NCI-H1092 (cell line): ENCODE measurements around the gene NISCH.
A peak's percentile ranks its signal among the peaks of the same experiment; 100 is the strongest.

Source experiments
- DNase-seq: peaks from one replicate; lab custom pipeline; 2025; lab: John Stamatoyannopoulos, UW

The NISCH gene

GRCh38 chr3:52527732-52528585 is 72.6 kb downstream of the NISCH start:
- DNase-seq, result no peak

DNA sequence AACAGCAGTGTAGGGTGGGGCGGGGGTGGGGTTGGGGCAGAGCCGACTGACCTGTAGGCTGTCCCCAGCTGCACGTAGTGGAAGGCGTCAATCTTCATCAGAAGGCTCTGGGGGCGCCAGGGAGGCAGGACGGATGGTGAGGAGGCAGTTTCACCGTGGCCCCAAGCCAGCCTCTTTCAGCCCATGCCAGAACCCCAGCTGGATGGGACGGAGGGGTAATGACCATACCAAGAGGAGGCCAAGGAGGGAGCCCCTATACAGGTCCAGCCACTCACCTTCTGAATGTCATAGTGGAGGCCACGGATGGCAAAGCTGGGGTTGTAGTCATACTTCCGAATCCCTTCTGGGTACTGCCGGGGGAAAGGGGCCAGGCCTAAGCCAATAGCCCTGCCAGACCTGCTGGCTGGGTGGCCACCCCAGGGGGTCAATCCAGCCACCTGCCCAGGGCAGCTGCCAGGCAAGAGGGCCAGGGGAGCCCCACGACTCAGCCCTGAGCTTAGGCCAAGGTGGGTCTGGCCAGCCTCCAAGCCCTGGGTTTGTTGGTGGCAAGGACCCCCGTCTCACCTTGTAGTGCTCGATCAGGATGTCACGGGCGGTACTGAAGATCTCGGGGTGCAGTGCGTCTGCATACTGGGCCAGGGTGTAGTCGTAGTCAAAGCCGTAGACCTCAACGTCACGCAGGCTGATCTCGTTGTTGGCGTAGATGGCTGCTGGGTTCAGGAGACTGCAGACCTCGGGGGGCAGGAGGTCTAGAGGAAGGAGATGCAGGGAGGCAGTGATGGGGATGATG is 73.4 kb downstream of the NISCH start:
- no peak for DNase-seq

GRCh38 chr3:52529376-52530333 is 74.3 kb downstream of the NISCH start:
- DNase-seq, result no peak

DNA sequence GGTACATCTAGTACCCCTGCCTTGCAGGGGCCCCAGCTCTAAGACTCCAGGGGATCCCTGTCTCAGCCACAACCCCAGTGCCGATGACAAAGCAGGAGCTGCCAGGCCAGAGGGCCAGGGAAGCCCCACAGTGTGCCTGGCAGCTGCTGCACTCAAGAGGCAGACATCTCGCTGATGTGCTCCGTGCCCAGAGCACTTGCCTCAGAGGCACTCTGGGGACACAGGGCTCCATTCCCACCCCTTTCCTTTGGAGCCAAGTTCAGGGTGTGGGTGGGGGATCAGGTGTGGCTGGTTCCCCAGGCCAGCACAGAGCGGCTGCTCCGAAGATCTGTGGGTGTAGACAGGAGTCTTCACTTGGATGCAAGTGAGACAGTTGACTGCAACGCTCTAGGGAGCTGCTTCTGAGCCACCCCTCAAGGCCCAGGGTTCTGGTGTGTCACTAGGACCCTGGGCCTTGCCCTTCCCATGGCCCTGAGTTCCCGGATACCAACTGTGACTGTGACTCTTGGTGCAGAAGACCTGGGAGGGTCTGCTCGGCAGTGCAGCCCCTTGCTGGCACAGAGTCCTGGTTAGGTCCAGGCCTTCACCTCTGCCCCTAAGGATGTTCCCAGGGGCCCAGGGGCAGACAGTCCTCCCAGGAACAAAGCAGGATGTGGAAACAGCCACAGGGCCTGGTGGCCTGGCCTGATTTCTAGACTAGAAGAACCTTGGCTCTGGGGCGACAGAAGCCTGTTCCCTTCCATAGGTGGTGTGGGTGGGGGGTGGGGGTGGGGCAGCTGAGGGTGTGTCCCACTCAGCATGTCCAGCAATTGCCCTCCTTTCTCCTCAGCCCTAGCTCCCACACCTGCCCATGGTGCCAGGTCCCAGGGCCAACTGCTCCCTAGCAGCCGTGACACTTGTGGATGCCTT is 75.8 kb downstream of the NISCH start:
- DNase-seq, result no peak

GRCh38 chr3:52531860-52532516 is 76.6 kb downstream of the NISCH start:
- no peak for DNase-seq

GRCh38 chr3:52532517-52532837 is 77.1 kb downstream of the NISCH start:
- no peak for DNase-seq

DNA sequence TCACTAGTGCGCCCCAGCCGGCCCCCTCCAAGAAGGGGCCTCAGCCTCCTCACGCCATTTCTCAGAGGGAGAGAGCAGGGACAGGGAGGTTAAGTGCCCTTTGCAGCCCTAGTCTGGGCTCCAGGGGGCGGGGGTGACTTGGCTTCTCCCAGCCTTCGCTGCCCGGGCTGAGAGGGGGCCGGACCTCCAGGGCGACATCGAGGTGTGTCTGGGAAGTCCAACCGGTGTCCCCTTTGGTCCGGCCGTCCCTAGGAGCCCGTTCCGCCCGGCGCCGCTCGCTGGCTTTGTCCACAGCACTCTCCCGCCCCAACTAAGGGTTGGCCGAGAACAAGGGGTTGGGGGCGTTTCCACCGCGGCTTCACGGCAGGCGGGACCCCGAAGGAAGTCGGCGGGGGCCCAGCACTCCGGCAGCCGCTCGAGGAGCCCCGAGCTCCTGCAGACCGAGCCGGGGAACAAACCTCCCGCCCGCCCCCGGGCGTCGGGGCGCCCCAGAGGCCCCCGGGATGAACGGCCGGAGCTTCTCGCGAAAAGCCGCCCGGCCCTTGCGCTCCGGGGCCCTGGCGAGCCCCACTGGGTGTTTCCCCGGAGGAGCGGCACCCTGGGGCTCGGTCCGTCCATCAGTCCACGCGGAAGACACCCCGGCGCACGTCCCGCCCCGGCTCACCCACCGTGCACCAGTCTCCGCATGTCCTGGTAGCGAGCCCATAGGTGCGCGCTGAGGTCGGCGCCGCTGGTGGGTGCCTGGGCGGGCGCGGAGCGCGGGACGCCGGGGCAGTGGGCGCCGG is 77.6 kb downstream of the NISCH start:
- DNase-seq, result no peak

DNA sequence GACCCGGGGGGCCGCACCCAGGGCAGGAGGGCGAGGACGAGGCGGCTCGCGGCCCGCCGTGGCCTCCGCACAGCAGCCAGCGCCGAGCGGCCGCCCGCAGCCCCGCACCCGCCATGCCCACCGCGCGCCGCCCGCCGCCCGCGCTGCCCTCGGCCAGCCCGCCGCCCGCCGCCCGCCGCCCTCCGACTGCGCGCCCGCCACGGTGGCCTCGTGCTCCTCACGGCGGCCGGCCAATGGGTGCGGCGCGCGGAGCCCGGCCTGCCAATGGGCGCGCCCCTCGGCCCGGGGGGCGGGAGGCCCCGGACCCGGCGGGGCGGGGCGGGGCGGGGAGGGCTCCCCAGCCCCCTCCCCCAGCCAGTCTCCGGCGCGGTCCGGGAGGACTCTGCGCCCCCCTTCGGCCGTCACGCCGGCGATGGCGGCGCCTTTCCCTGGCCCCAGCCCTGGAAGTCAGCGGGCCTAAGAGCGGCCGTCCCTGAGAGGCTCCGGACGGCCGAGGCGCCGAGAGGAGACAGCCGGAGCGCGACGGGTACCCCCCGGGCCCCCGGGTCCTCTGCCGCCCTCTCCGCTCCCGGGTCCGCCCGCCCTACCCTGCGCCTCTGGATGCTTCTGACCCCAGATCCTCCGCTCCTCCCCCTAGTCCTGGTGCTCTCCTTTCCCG is 78.3 kb downstream of the NISCH start, which contains the start of gene NT5DC2:
Gene NT5DC2 (minus strand): TSS at position 235 of the 658 bp plus-strand sequence. CDS start 120 bp downstream, at position 115.
- DNase-seq, result peak; percentile 57

DNA sequence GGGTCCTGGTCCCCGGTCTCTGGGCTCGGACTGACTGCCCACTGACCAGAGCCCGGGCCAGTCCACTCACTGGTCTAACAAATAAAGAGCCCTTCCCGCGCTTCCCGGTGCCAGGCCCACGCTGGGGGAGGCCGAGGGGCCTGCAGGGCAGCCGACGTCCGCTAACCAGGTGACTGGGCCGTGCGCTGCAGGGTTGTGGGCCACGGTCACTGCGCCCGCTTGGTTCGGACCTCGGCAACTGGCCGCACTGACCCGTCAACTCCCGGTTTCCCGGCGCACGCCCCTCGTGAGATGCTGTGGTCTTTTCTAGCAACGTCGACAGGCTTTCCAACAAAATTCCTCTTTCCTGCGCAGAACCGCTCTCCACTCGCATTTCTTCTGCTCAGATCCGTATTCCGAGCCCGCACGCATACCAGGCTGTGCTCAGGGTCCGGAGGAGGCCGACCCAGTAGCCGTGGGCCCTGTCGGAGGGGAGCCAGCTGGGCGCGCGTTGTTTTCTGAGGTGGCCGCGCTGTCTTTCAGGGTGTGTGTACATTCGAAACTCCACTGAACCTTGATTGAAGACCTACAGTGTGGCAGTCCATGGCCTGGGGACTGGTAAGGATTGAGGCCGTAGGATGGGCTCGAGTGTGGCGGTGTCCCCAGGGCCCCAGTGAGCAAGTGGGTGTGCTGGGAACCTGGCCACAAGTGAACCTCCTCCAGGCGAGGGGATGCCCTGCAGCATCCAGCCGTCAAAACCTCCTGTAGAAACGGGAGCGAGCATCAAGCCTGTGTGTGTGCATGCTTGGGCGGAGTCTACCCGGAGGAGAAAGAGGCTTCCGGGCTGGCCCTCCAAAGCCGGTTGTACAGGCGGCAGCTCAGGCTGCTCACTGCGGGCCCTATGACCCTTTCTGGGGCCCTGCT is 79.1 kb downstream of the NISCH start:
- DNase-seq, result peak; percentile 42

- DNase-seq, result no peak
Observed at GRCh38 chr3:52535411-52536111, 80.2 kb downstream of the NISCH start.

DNA sequence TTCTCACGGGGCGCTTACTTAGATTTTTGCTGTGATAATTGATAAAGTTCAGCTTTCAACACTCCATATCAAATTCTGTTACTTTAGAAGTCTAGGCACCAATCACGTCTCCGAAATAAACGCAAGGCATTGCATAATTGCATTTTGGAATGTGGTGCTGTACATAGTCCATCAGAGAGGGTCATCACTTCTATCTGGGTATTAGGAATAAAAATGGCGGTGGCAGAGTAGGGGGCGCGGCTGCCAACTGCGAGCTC is 80.6 kb downstream of the NISCH start:
- DNase-seq, result no peak

DNA sequence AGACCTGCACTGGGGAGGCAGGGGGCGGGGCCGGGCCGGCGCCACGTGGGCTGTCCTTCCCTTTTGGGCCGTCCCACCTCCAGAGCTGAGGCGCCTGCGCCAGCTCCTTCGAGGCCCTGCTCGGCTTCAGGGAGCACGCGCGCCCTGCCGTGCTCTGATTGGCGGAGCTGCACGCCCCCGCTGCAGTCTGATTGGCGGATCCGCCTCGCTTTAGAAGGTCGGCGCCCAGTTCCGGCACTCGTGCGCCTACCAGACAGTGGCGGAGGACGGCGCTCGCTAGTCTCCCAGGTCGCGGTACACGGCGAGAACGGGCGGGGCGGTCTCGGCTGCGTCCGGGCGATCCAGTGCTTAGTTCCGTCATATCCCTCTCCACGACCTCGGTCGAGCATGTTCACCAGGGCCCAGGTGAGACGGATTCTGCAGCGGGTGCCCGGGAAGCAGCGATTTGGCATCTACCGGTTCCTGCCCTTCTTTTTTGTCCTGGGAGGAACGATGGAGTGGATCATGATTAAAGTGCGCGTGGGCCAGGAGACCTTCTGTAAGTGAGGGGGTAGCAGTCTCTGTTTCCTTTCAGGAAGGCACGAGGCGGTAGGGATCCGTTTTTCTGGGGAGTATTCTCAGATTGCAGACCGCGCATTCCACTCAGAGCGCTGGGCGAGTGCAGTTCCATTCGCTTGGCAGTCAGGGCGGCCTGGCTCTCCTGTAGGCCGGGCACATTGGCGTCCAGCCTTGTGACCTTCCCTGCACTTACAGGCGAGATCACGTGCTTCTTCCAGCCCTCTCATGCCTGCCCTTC is 81.2 kb downstream of the NISCH start, which contains the start of gene UQCC5:
Gene UQCC5 (plus strand): TSS at position 237 of the 796 bp plus-strand sequence. CDS start 151 bp downstream, at position 388.
- DNase-seq, result peak; percentile 93

- DNase-seq, result no peak
Observed at GRCh38 chr3:52537165-52537620, 81.8 kb downstream of the NISCH start.

GRCh38 chr3:52537726-52538421 is 82.5 kb downstream of the NISCH start:
- no peak for DNase-seq

DNA sequence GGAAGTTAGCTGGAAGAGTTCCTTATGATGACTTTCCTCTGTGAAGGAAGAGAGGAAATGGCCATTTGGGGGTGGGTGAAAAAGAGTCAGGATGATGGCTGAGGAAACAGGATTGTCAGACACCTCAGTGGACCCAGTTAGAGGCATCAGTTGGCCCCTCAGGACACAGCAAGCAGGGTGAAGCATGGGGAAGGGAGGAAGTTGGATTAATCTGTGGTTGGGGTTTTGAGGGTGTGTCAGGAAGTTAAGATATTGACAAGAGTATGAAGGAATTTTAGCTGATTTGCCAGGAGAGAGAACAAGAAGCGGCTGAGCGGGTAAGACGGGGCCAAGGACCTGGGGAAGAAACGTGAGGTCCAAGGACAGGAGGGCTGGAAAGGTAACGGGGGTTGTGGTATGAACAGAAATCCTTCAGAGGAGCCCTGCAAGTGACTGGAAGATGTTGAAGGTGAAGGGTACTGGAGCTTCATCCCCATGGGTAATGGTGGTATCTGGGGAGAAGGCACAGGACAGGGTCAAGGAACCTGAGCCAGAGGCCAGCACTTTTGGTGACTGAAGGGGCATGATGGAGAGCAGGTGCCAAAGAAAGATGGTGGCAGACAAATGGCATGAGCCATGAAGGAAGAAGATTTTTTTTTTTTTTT is 83.7 kb downstream of the NISCH start:
- no peak for DNase-seq
